Stimulated activated CD4-positive, alpha-beta T cell treated with anti-CD3 and anti-CD28 coated beads, Interleukin-4, amount 100 ng/mL, for 4 hours (primary cell): ENCODE results near the gene FANCI.

Experiments
- DNase-seq, 2 experiments: peaks; one replicate each; pipeline ENCODE4 v3.0.0-alpha.2; 2020

The FANCI gene

GRCh38 chr15:89243691-89244573, at the start of gene FANCI:
FANCI (plus strand) TSS chr15:89243979; CDS start chr15:89247648, 3,669 bp downstream.
- DNase-seq: peak; percentile 94 to 96

DNA sequence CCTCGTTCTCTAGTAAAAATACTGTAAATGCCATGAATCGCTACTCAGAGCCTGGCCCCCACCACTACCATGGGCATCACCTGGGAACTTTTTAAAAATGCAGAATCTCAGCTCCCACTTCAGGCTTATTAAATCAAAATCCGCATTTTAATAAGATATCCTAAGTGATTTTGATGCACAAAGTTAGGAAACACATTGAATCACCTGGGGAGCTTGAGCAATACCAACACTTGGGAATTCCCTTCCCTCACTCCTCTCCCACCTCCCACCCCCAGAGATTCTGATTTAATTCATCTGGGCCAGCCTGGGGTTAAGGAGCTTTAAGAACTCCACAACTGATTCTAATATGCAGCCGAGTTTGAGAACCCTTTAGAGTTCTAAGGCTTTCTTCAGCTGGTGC, 49.2 kb upstream of the FANCI start:
- DNase-seq: no peak

GRCh38 chr15:89195836-89196235, 47.9 kb upstream of the FANCI start:
- no peak for DNase-seq

GRCh38 chr15:89196241-89196640, 47.5 kb upstream of the FANCI start:
- DNase-seq: no peak

- no peak for DNase-seq
These were observed 46.8 kb upstream of the FANCI start for GRCh38 chr15:89196994-89197393.

GRCh38 chr15:89197503-89197971, 46.2 kb upstream of the FANCI start:
- DNase-seq: no peak

GRCh38 chr15:89198196-89198595, 45.6 kb upstream of the FANCI start:
- DNase-seq: no peak

GRCh38 chr15:89198934-89199333, 44.8 kb upstream of the FANCI start:
- DNase-seq: no peak

- DNase-seq: no peak
These were observed 44.0 kb upstream of the FANCI start for GRCh38 chr15:89199746-89200145.

- no peak for DNase-seq
These were observed 43.6 kb upstream of the FANCI start for GRCh38 chr15:89200182-89200581.

GRCh38 chr15:89201465-89202005, 42.2 kb upstream of the FANCI start:
- DNase-seq: no peak

DNA sequence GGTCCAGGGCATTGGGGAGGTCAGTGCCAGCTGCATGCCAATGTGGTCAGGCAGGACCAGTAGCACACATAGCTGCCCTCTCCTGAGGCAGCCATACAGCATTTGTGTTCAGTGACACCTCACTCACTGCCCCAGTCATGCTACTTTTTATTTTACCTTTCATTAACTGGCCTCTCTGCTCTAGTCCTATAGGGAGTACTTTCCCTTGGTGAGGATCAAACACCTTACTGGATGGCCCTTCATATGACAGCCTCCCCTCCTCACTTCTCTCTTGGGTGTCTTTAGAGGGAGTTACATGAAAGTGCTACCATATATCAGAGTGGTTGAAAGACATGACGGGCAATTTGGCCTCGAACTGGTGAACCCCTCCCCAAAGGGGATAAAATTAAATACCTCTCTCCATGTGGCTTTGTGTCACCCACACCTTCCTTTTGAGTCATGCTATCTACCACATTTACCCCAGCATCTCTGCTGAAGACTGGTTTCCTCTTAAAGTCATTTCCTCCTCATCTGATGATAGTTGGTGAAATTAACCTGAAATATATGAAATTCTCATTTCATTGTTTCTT, 40.0 kb upstream of the FANCI start:
- peak in 1 of 2 experiments; percentile 27 for DNase-seq

GRCh38 chr15:89205991-89206585, 37.7 kb upstream of the FANCI start:
- no peak for DNase-seq

DNA sequence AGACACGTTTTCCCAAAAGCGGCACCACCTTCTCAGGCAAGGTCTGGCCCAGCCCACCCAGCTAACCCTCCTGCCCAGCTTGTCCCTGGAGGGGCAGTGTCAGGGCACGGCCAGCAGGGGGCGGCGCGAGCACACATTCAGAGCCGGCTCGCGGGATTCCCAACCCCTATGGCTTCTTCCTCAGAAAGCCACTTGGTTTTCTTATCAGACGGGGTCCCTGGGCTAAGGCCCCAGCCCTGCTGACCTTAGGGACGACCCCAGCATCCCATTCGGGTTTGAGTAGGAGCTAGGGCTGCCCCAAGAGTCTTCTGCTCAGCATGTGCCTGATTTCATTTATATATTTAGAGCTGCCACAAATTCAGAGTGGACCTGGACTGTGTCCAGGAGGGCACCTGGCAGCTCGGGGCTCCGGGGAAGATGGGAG, 36.9 kb upstream of the FANCI start:
- DNase-seq: peak; percentile 64 to 75

GRCh38 chr15:89208256-89208655, 35.5 kb upstream of the FANCI start:
- DNase-seq: no peak

- no peak for DNase-seq
These were observed 34.7 kb upstream of the FANCI start for GRCh38 chr15:89209057-89209456.

DNA sequence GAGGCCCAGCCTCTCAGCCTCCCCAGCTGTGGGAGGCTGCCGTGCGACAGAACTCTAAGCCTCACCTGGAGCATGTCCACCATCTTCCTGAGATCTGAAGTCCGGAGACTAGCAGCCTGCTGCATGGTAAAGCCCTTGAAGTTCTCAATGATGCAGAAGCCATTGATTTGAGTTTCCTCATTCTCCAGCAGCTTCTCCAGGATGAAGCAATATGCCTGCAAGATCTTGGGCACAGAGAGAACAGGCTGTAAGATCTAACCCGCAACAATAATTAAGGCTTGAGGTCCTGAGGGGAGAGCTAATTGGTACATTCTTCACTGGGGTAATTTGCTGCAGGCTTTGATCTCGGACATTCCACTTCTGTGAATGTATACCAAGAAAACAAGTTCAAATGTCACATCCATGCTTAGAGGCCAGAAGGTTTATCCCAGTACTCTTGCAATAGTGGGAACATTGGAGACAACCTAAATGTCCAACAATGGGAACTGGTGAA, 32.1 kb upstream of the FANCI start:
- no peak for DNase-seq

- no peak for DNase-seq
These were observed 28.2 kb upstream of the FANCI start for GRCh38 chr15:89215627-89216026.

GRCh38 chr15:89217031-89217430, 26.7 kb upstream of the FANCI start:
- no peak for DNase-seq

GRCh38 chr15:89217686-89218376, 25.9 kb upstream of the FANCI start:
- DNase-seq: no peak

GRCh38 chr15:89218531-89218930, 25.2 kb upstream of the FANCI start:
- no peak for DNase-seq

DNA sequence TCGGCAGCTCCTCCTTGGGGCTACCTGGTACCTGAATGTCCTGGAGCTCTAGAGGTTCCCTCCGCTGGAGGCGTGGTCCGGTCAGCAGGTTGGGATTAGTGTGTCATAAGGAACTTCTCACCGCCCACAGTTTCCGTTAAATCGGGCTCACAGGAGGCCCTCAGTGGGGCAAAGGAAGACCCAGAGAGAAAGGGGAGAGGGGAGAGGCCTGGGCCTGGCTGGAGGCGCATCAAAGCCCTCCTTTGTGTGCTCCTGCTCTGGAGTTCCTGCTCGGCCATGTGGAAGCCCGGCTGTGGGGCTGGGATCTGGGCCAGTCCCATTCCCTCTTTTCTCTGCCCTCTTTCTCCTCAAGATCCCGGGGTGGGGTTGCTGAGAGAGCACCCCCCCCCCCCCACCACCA, 22.2 kb upstream of the FANCI start, which contains the start of gene RLBP1:
Gene RLBP1, minus strand, starts transcription at position 37 of the 400 bp plus-strand sequence. CDS start 2,604 bp downstream, outside the sequence.
- DNase-seq: no peak

DNA sequence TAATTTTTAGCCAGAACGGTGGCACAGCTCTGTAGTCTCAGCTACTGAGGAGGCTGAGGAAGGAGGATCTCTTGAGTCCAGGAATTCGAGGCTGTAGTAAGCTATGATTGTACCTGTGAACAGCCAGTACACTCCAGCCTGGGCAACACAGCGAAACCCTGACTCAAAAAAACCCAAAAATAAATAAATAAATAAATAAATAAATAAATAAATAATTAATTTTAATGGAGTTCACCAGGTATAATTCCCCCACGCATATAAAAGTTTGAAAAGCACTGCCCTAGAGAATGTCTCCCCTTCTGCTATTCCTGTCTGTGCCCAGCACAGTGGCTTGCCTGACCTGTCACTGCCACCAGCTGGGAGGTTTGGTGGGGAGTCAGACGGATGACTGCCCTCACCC, 18.2 kb upstream of the FANCI start:
- no peak for DNase-seq
